PC-3 (cell line): ENCODE results near the gene SLC25A30. TPM values are rescaled to one million over a fixed set of nuclear protein-coding genes. Genes with fewer than 3 reads are reported as not detected.

Experiments used
- ATAC-seq: fragments of 200-7000 bp; cut with Tn5 transposase; 2 replicates; pipeline ENCODE4 v1.9.1; 2020; ENCODE audit warnings: mild to moderate bottlenecking, moderate library complexity
- BruUV-seq: library from RNA; stranded (reverse); fragments of 400-500 nt; replicated peaks from 2 replicates; lab custom pipeline; 2021; lab: Mats Ljungman, UMichigan
- CTCF ChIA-PET: fragments of 300-600 bp; sonication (Branson Sonifier 250); formaldehyde crosslinking; loops from one replicate; lab custom pipeline; 2022; ENCODE audit warnings: antibody characterized with exemption; lab: Charles Lee
- POLR2A ChIA-PET: fragments of 300-600 bp; sonication (Branson Sonifier 250); formaldehyde crosslinking; loops from one replicate; lab custom pipeline; 2022; ENCODE audit warnings: antibody characterized with exemption; ENCODE audit not compliant: unreplicated experiment; lab: Charles Lee
- DNase-seq: peaks from one replicate; pipeline ENCODE4 v3.0.0-alpha.2; 2015
- H2AFZ ChIP-seq: fragments of 300-600 bp; sonication (generic); 2 replicates; pipeline ENCODE4 v1.6.0; 2016; ENCODE audit warnings: antibody characterized with exemption, low read length
- H3F3A ChIP-seq: fragments of 300-600 bp; sonication (generic); one replicate; pipeline ENCODE4 v1.6.0; 2017; ENCODE audit warnings: antibody characterized with exemption, low read length, control low read depth, mild to moderate bottlenecking; ENCODE audit not compliant: unreplicated experiment
- H3K27ac ChIP-seq: fragments of 300-600 bp; sonication (generic); 2 replicates; pipeline ENCODE4 v1.5.1; 2016; ENCODE audit warnings: mild to moderate bottlenecking, low read length
- H3K27me3 ChIP-seq: fragments of 300-600 bp; sonication (generic); 2 replicates; pipeline ENCODE4 v1.6.1; 2016; ENCODE audit warnings: low read length, mixed read lengths
- H3K36me3 ChIP-seq: fragments of 300-600 bp; sonication (generic); 2 replicates; pipeline ENCODE4 v1.6.1; 2016; ENCODE audit warnings: low read depth, mixed run types, low read length, mixed read lengths
- H3K4me1 ChIP-seq: fragments of 300-600 bp; sonication (generic); 2 replicates; pipeline ENCODE4 v1.5.1; 2016; ENCODE audit warnings: low read length; ENCODE audit not compliant: insufficient read depth
- H3K4me2 ChIP-seq: fragments of 300-600 bp; sonication (generic); 2 replicates; pipeline ENCODE4 v1.6.0; 2016; ENCODE audit warnings: low read length
- H3K4me3 ChIP-seq: fragments of 300-600 bp; sonication (generic); 2 replicates; pipeline ENCODE4 v1.5.1; 2016; ENCODE audit warnings: mild to moderate bottlenecking, low read length, mixed read lengths
- H3K79me2 ChIP-seq: fragments of 300-600 bp; sonication (generic); 2 replicates; pipeline ENCODE4 v1.6.1; 2017; ENCODE audit warnings: low read length, mixed read lengths
- H3K9ac ChIP-seq: fragments of 300-600 bp; sonication (generic); 2 replicates; pipeline ENCODE4 v1.6.0; 2016; ENCODE audit warnings: mild to moderate bottlenecking, low read length
- H3K9me2 ChIP-seq: fragments of 300-600 bp; sonication (generic); replicated peaks from 2 replicates; pipeline ENCODE4 v1.6.1; 2016; ENCODE audit warnings: mixed run types, low read length, mixed read lengths
- H3K9me3 ChIP-seq: fragments of 300-600 bp; sonication (generic); 2 replicates; pipeline ENCODE4 v1.6.1; 2016; ENCODE audit warnings: low read length, mixed read lengths
- H4K20me1 ChIP-seq: fragments of 300-600 bp; sonication (generic); 2 replicates; pipeline ENCODE4 v1.6.1; 2016; ENCODE audit warnings: low read length, mixed read lengths
- CTCF ChIP-seq: fragments of 300-600 bp; sonication (generic); conservative IDR thresholded peaks from 2 replicates; pipeline ENCODE4 v1.5.1; 2017; ENCODE audit warnings: antibody characterized with exemption, low read depth, mild to moderate bottlenecking, low read length
- EZH2 ChIP-seq: fragments of 300-600 bp; sonication (generic); IDR thresholded peaks from one replicate; pipeline ENCODE4 v1.6.1; 2017; ENCODE audit warnings: antibody characterized with exemption, mild to moderate bottlenecking, low read length; ENCODE audit not compliant: unreplicated experiment
- EZH2phosphoT487 ChIP-seq: fragments of 300-600 bp; sonication (generic); IDR thresholded peaks from 2 replicates; pipeline ENCODE4 v1.6.1; 2018; ENCODE audit warnings: mild to moderate bottlenecking, antibody characterized with exemption, low read length, borderline replicate concordance
- intact Hi-C: fragments of 100-400 bp; cut with micrococcal nuclease; formaldehyde crosslinking; loops from 2 replicates; pipeline ENCODE4 v1.9.0; 2023
- total RNA-seq: library from RNA; depleted of rRNA; stranded (reverse); fragments of >200 nt; gene quantifications from 2 replicates; pipeline ENCODE4 v1.2.3, GENCODE V29; 2014

SLC25A30 gene
- total RNA-seq, 1 experiment from 2014 or later = 8.0 TPM

GRCh38 chr13:45411631-45412030, 6.5 kb downstream of the SLC25A30 start:
- POLR2A ChIA-PET = no interaction called here
- Histone ChIP-seq H3K4me3 (no peak overlapping the region), H2AFZ (no peak overlapping the region), H3K4me1 (peaks cover 15% of the 10 kb centered on the region; the same call in 1 of the 2 replicates), H3K9me2 (no peaks in the 10 kb centered on the region), H3K27ac (no peak overlapping the region), H4K20me1 (no peaks in the 10 kb centered on the region), H3F3A (no peaks in the 10 kb centered on the region), H3K9me3 (no peaks in the 10 kb centered on the region), H3K79me2 (peaks cover 37% of the 10 kb centered on the region), H3K27me3 (no peaks in the 10 kb centered on the region), H3K4me2 (no peak overlapping the region), H3K9ac (no peak overlapping the region), H3K36me3 (0 out of 2 replicates have a peak, but pooled peaks cover 4% of the 10 kb centered on the region)
- BruUV-seq = no TSS peak
- no peak for DNase-seq
- intact Hi-C loops = no loop called here
- CTCF ChIA-PET = no interaction called here
- TF ChIP-seq CTCF (no peak), EZH2phosphoT487 (no peak), EZH2 (no peak)
- ATAC-seq = no peak

- Histone ChIP-seq H4K20me1 (no peaks in the 10 kb centered on the region), H3K9me2 (no peaks in the 10 kb centered on the region), H3F3A (no peaks in the 10 kb centered on the region), H3K9me3 (no peaks in the 10 kb centered on the region), H3K27me3 (no peaks in the 10 kb centered on the region), H3K36me3 (0 out of 2 replicates have a peak, but pooled peaks cover 4% of the 10 kb centered on the region), H3K4me1 (peaks cover 15% of the 10 kb centered on the region; the same call in 1 of the 2 replicates), H3K4me2 (no peak overlapping the region), H2AFZ (no peak overlapping the region), H3K4me3 (no peak overlapping the region), H3K27ac (no peak overlapping the region), H3K79me2 (peaks cover 33% of the 10 kb centered on the region), H3K9ac (no peak overlapping the region)
- no peak for TF ChIP-seq EZH2
- no peak for TF ChIP-seq EZH2phosphoT487
- TF ChIP-seq CTCF = no peak
- intact Hi-C loops = no loop called here
- ChIA-PET CTCF (no interaction called here), POLR2A (no interaction called here)
- DNase-seq (no peak), ATAC-seq (no peak)
- no TSS peak for BruUV-seq
Observed at GRCh38 chr13:45411221-45411620, 7.0 kb downstream of the SLC25A30 start.

GRCh38 chr13:45410466-45410865, 7.7 kb downstream of the SLC25A30 start:
- peaks cover 15% of the 10 kb centered on the region; the same call in 1 of the 2 replicates for H3K4me1 ChIP-seq
- ATAC-seq = no peak
- CTCF ChIA-PET = no interaction called here

More at GRCh38 chr13:45410466-45410865, 7.7 kb downstream of the SLC25A30 start:
- intact Hi-C loops = no loop called here
- POLR2A ChIA-PET = interaction anchor here (0.6 kb wide), 1 partner anchor 60 kb away, joined by 3 read pairs; no protein-coding TSS in a partner anchor
- DNase-seq = no peak
- peaks cover 7% of the 10 kb centered on the region; the same call in 1 of the 2 replicates for H3K36me3 ChIP-seq
- no peak overlapping the region for H3K9ac ChIP-seq
- peaks cover 33% of the 10 kb centered on the region for H3K79me2 ChIP-seq
- no peaks in the 10 kb centered on the region for H3F3A ChIP-seq
- no peaks in the 10 kb centered on the region for H3K9me3 ChIP-seq
- no peaks in the 10 kb centered on the region for H3K27me3 ChIP-seq
- TF ChIP-seq EZH2phosphoT487 = no peak
- no peak for TF ChIP-seq CTCF
- no peak for TF ChIP-seq EZH2
- H3K4me3 ChIP-seq = no peak overlapping the region
- H3K27ac ChIP-seq = no peak overlapping the region
- no peaks in the 10 kb centered on the region for H4K20me1 ChIP-seq
- H3K9me2 ChIP-seq = no peaks in the 10 kb centered on the region
- H3K4me2 ChIP-seq = no peak overlapping the region
- no peak overlapping the region for H2AFZ ChIP-seq
- no TSS peak for BruUV-seq
